Tracheal epithelial cell (primary cell): ENCODE data around the gene RYR2. TPM values are rescaled to one million over a fixed set of nuclear protein-coding genes. Genes with fewer than 3 reads are reported as not detected.

ENCODE experiments used
- total RNA-seq: library from RNA; depleted of rRNA; stranded (reverse); fragments of >200 nt; gene quantifications from 2 replicates; pipeline ENCODE4 v1.2.1, GENCODE V29; 2014

RYR2 gene
- not detected in 2 replicates for total RNA-seq

GRCh38 chr1:237041795-237042525 is at the start of gene RYR2:
TSS of gene RYR2 (plus strand) at chr1:237042184. CDS start at chr1:237042522, 338 bp downstream.

GRCh38 chr1:237004116-237004515 is 37.9 kb upstream of the RYR2 start, which contains the start of gene MT1HL1:
TSS of gene MT1HL1 (minus strand) at chr1:237004441. CDS start at chr1:237004372, 69 bp downstream.

Other genes with a start within 250 kb of the RYR2 start
- gene MTR, start 246.9 kb upstream of the RYR2 start, total RNA-seq, result 15.3 and 20.5 TPM in 2 replicates
- gene MT1HL1, start 37.7 kb upstream of the RYR2 start, total RNA-seq, result not detected in 2 replicates